H4 (cell line): ENCODE measurements around the gene UBE3D. TPM values are rescaled to one million over a fixed set of nuclear protein-coding genes. Genes with fewer than 3 reads are reported as not detected.
"Not testable (repeated sequence)": the region's sequence is repeated elsewhere in the genome, so short reads cannot be mapped to it uniquely, and the experiment has no call there.

Experiments used
- DNase-seq: peaks from one replicate; pipeline ENCODE4 v3.0.0-alpha.2; 2015; ENCODE audit warnings: low spot score
- total RNA-seq: library from RNA; depleted of rRNA; stranded (reverse); fragments of >200 nt; shearing (Covaris generic); gene quantifications from 2 replicates; pipeline ENCODE4 v1.2.3, GENCODE V29; 2014

The UBE3D gene
- total RNA-seq, 1 experiment from 2014 or later: 4.2 TPM

DNA sequence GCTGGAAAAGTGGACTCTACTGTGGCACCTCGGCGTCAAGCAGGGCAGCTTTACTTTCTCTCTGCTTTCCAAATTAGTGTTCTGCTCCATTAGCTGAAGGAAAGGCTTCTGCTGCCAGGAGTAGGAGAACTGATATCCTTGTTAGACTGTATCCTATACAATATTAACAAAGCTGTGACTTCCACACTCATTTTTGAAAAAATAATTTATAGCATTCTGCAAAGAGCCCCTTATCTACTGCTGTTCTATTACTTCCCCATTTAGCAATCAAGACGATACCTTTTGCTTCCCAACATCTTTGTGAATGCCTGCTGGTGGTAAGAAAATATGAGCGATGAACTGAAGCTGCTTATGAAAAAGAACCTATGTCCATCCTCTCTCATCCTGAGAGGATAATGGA, 151.1 kb downstream of the UBE3D start:
- no peak for DNase-seq

DNA sequence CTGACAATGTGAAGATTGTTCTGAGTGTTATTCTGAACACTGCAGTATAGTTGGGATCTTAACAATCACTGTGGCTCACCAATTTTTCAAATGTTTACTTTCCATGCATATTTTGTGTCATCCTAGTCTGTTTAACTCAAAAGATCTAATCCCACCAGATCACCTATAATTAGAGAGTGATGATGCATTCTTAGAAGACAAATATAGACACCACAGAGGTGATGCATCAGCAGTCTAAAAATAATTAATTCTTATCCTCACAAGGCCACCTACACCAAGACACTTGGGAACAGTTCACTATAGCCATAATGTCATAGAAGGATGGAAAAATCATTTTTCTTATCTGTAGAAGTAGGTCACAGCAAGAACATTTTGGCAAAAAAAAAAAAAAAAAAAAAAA, 154.8 kb downstream of the UBE3D start:
- no peak for DNase-seq

DNA sequence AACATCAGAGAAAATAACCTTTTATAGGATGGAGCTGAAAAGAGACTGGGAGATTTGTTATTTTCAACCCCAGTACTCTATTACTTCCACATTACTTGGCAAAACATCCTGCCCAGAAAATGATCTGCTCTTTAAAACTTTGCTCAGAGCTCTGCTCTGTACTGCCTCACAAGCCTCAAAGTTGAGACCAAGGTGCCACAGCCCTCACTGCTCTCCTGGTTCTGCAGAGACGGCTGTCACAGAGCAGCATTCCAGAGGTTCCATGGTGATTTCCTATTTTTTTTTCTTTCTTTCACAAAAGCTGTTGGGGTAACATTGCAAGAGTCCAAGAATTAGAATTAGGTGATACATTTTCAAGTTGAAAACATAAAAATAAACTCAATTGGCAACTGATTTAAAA, 155.2 kb downstream of the UBE3D start:
- no peak for DNase-seq

DNA sequence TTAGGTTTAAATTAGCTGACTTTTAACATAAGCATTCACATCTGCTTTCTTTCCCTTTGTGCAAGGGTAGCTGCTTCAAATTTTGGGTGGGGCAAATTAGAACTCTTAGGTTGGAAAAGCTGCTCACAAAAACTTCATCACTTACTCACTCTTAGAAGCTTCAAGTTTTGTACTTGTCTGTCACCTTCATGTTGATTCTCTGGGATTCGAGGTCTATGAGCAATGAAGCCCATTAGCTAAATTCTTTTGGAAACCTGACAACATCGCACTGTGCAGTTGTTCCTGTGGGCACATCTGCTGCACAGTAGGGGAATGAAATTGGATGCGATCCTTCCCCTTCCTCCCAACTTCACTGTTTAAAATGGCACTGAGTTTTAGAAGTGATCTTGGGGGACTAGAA, 156.1 kb downstream of the UBE3D start:
- no peak for DNase-seq

DNA sequence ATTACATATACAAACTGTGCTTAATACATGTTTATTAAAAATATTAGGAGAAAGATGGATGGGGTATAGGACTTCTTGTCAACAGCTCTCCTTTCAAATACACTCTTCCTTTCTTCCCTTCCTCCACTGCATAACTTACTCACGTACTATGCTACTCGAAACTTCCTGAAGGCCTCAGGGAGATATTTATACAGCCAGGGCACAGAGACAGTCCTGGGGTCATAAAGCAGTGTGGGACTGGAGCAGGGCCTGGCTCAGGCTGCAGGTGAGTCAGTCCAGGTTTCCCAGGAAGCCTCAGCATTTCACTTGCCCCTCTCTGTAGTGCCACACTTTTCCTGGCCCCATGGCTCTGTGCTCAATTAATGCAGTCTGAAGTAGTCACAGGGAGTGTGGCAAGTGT, 157.0 kb downstream of the UBE3D start:
- DNase-seq: no peak

DNA sequence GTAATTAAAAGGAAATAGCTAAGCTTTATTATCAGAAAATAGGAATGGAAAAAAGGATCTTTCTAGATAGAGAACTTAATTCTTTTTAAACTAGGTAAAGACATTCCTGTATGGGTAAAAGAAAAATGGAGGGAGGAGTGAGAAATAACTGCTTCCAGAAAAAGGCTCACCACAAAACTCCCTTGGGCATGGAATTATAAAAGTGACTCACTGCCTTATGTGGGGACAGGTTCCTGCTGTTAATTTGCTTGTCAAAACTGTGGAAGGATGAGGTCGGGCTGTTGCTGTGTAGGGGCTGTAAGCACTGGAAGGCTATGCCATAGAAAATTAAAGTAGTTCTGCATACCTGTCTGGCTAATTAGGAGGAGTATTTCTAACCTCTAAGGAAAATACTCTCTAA, 158.7 kb downstream of the UBE3D start:
- DNase-seq: peak; percentile 82

DNA sequence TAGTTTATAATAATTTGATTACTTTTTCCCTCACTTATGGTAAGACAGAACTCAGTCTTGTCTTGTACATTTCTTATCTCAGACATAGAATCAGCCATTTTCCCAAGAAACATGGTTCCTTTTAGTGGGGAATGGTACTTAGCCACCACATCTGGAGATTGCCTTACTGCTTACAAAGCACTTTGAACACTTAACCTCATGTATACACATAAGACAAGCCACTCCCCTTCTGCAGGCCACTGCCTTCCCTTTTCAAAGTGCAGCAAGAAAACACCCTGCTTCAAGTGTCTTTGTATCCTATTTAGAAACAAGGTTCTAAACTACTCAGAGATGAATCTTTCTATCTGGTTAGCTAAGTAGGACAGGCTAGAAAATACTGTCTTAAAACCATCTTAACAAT, 159.2 kb downstream of the UBE3D start:
- peak; percentile 79 for DNase-seq

DNA sequence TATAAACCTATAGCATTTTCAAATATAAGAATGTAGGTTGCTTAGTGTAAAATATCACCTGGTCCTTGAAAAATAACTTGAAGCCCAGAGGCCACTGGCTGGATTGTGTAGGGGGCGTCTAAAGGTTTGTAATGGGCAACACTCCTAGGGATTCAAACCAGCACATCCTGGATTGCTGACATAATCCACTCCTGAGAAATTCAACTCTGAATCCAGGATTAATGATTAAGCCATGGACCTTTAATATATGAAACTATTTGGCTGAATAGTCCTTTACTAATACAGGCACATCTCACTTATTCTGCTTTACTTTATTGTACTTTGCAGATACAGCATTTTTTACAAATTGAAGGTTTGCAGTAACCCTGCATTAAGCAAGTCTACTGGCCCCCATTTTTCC, 160.8 kb downstream of the UBE3D start:
- DNase-seq: no peak

DNA sequence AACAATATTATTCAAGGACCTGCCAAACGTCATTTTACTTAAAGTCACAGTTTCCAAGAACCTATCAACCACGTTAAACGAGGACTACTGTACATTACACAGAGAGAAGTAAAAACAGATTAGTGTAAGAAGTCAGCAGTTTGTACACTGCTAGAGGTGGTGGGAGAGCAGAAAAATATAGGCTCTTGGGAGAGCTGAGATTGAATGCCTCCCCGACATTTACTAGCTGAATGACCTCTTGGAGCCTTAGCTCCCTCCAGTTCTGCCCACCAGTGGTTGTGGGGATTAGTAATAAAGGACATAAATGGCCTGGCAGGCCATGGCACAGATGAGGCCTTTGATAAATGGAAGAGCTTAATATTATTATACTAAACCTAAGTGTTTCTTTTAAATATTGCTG, 161.4 kb downstream of the UBE3D start:
- no peak for DNase-seq

DNA sequence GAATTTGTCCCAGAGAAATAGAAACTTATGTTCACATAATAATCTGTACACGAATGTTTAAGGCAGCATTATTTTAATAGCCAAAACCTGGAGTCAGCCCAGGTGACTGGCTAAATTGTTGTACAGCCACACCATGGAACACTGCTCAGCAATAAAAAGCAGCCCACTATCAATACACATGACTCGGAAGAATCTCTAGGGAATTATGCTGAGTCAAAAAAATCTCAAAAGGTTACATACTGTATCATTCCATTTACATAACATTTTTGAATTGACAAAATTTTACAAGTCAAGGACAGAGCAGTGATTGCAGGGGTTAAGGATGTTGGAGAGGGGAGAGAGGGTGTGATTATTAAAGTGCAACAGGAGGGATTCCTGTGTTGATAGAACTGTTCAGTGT, 163.4 kb downstream of the UBE3D start:
- no peak for DNase-seq

DNA sequence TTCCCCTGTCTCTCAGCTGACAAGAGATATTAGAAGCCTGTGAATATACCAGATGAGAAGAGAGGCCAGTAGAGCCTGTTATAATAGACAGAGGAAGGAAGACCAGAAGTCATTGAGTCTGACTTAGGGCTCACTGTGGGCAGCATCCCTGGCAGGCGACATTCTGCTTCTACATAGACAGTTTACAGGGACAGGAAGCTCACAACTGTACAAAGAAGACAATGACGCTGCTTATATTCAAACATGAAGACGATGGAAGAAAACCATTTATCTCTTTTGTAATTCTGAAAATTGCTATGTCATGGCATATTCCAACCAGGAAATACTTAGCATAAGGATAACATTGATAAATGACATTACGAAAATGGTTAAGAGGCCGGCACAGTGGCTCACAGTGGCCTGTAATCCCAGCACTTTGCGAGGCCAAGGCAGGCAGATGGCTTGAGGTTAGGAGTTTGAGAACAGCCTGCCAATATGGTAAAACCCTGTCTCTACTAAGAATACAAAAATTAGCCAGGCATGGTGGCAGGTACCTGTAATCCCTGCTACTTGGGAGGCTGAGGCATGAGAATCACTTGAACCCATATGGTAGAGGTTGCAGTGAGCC, 170.9 kb downstream of the UBE3D start:
- no peak for DNase-seq

DNA sequence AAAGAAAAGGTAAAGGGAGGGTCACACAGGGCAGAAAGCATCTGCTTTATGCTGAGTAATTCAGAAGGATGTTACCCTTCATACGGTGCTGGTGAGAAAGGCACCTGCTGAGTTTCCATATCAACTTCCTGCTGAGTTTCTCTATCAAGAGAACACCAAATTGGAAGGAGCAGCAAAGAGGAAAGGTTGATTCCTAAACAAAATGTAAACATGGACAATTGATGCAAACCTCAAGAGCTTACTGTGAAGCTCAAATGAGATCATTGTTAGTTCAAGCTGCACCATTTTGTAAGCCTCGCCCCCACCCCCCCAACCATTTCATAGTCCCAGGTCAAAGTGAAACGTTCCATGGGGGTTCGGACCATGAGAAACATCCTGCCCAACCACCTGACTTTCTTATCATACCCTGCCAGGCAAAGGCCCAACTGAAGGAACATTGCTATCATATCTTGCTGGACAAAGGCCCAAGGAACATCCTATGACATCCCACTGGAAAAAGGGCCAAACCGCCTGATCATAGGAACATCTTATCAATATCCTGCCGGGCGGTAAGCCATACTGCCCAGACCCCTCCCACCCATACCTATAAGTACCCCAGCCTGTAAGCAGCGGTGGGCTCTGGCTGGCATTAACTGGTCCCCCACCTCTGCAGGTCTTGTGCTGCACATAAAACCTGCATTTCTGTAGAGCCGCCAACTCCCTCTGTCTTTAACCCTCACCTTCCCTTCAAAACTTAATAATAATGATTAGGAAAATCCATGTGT, 171.6 kb downstream of the UBE3D start:
- DNase-seq: no peak

DNA sequence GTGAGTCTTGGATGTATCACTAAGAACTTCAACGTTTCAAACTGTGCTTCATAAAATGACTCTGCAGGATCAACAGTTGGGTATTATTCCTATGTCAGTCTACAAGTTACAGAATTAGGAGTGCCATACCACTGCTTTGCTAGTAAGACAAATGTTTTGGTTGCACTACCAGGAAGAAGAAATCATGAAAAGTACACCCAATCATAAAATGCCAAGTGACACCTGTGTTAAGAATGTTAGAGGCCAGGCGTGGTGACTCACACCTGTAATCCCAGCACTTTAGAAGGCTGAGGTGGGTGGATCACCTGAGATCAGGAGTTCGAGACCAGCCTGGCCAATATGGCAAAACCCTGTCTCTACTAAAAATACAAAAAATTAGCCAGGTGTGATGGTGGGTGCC, 174.1 kb downstream of the UBE3D start:
- not testable (repeated sequence) for DNase-seq

DNA sequence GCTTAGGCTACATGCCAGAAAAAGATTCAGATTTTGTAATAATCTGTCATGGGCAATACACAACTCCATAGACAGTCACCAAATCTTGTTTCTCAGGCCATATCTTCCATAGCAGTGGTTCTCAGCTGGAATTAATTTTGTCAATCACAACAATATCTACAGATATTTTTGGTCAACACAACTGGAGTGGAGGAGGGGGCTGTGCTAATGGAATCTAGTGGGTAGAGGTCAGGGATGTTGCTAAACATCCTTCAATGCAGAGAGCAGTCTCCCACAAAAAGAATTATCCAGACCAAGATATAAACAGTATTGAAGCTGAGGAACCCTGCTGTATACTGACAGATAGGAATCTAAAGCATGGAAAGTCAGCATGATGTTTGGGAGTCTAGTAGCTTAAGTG, 174.6 kb downstream of the UBE3D start:
- DNase-seq: no peak

DNA sequence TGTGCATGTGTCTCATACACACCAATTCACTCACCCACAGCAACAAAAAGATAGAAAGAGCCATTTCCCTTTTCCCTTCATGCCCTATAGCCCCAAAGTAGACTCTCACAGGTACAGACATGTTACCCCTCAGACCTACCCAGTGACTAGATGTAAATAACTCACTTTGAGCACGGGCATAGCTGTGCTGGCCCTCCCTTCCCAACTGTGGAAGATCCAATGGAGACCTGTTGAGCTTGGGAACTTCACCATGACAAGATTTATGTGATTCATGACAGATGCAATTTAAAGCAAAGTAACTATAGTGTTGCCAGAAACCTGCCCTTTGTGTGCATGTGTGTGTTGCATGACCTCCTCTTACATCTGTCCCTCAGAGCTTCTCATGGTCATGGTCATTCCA, 175.4 kb downstream of the UBE3D start:
- no peak for DNase-seq

DNA sequence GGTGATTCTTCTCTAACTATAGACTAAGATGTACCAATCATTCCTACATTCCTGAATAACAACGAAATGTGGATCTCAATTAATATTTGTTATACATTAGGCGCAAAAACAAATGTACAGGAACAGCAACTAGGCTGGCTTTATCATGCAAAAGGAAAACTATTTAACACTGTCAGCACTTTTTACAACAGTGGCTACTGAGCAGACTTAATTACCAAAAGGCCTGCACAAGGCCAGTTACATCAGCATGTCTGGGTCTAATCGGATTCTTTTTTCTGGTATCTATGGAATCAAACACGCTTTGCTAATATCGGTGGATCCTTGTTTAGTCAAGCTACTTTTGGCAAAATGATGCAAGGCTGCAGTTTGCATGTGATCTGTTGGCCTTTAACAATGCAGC, 176.5 kb downstream of the UBE3D start:
- DNase-seq: no peak

DNA sequence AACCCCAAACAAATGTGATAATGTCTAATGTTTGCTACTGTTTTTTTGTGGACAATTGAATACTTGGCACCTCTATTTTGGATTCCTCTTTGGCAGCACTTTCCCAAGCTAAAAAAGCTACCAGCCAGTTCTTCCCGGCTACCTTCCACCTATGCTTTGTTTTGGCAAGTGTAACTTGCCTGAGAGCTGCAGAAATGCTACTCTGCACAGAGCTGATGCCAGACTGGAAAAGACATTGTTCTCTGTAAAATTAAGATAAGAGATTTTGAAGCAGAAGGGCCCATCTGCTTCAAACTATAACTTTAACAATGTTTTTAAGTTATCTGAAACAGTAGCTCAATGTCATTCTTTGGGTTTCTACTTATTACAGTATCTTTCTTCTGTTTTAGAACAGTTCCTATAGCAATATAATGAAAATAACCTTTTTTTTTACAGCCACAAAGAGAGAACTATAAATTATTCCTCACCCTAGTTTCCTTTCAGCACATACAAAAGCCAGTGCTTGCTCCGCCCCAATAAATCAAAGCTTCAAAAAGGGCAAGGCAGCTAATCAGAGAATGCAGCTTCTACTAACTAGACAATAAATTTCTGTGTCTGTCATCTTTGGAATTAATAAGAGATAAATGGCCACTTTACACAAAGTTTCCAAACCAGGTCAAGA, 183.1 kb downstream of the UBE3D start:
- DNase-seq: no peak

DNA sequence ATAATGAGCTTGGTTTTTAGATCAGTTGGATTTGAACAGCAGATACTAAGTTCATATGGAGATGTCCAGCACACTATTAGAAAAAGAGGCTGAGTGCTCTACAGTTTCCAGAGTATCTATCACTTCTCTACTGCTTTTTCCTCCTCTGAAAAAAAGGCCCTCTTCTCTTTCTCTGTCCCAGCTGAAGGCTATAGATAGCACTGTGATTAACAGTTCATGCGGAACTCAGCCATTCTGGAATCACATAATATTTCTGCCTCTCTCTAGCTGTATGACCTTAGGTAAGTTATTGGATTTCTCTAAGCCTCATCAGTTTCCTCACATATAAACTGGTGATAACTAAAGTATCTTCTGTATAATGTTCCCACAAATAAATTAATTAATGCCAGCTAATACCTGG, 184.1 kb downstream of the UBE3D start:
- DNase-seq: no peak

DNA sequence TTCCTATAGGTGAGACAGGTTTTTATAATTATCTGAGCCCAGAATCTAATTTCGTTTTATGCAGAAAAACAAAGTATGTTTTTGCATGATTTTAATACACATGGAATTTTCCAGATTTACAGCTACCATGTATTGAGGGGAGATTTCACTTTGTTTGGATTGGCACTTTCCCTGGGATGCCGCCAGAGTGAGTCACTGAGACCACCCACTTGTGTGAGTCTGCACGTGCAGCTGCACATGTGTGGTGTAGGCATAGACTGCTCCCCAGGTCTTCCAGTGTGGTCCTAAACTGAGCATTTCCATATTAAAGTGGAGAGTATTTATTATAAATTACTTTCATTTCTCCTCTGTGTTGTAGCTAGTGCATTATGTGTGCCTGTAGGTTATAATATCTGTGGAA, 186.8 kb downstream of the UBE3D start:
- DNase-seq: peak; percentile 5

DNA sequence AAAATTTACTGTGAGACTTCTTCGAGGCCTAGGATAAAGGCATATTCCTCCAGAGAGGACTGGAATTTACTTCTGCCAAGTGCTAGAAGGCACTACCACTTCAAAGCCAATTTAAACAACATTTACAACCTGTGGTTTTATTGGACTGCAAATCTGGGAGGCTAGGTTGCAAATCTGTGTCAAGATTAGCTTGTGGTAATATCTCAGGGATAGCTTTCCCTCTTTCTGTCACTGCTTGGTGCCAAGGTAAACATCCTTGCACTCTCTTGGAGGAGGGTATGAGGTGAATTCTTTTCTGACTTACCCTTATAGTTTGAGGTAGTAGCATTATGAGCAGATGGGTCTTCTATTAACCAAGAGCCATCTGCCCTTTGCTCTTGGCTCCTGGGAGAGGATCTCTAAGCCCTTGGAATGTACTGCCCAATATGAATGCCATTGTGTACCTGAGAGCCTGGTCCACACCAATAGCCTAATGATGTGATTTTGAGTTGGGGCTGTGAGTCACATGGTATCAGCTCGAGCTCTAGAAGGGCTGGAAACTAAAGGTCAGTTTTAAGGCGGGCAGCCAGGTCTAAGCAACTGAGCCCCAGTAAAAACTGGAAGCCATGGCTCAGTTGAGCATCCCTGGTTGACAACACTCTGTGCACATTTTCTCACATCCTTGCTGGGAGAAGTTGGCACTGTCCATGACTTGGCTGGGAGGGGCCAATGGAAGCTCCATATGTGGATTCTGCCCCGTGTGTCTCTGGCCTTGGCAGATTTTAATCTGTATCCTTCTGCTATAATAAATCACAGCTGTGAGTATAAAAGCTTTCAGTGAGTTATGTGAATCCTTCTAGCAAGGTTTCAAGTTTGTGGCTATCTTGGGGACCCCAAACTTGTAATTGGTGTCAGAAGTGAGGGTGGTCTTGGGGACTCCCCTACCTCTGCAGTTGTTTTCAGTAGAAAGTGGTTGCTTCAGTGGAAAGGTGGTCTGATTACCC, 188.1 kb downstream of the UBE3D start:
- DNase-seq: peak; percentile 68

DNA sequence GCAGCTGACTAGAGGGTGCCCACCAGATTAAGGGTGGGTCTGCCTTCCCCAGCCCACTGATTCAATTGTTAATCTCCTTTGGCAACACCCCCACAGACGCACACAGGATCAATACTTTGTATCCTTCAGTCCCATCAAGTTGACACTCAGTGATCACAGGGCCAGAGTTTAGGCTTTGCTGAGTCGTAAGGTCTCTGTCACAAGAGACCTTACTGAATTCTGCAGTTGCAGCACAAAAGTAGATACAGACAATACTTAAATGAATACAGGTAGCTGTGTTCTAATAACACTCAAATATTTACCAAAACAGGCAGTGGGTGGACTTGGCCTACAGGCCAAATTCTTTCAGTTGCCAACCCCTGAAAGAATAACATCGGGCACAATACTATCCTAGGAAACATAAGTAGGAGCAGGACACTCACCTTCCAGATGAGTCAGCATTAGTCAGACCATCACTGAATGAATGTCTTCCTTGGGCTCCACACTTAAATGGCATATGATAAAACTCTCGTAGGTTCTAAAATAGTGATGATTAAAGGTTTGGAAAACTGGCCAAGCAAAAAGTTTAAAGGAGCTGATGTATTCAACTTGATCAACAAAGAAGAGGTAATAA, 190.0 kb downstream of the UBE3D start:
- DNase-seq: peak; percentile 36

DNA sequence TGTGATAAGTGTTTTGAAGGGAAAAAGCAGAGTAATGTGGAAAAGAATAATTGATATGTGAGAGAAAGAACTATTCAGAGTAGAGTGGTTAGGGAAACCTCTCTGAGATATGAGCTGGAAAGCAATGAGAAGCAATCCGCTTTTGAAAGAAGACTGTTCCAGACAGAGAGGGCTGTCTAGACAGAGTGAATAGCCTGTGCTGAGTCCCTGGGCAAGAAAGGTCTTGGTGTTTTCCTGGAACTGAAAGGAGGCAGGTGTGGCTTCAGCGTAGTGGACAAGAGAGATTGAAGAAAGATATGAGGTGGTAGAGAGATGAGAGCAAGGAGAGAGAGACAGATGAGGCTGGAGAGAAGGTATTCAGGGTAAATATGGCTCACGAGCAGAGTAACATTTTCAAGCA, 190.8 kb downstream of the UBE3D start:
- no peak for DNase-seq
